ENCODE data around the gene DOCK2. TPM values are rescaled to one million over a fixed set of nuclear protein-coding genes. Genes with fewer than 3 reads are reported as not detected.

Gene DOCK2
- polyA plus RNA-seq, 3 donors = 57.5 to 178 (median 115) TPM

DNA sequence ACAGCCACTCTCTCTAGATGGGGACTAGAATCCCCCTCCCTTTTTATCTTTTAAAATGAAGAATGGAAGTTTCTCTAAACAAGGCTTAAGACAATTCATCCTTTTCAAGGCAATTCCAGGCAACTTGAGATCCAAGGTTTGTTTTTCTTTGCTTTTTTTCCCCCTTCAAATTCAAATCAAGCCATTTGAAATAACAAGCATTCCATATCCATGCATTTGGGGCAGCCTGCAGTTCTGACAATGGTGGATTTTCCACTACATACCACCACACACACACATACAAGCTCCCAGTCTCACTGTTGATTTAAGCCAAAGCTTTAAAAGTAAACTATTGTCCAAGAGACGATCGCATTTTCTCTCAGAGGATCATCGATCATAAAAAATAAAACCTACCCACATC lies 342.8 kb downstream of the DOCK2 start:
- H3K4me3 ChIP-seq (replicated peaks in 1 of 3; ENCODE audit: low read depth in 2 of 3, low read length in 3 of 3) = no peak overlapping the region
- Mint-ChIP-seq H3K27me3 (ENCODE audit: low read depth in 3 of 3) (no peaks in the 10 kb centered on the region), H3K4me3 (no peak overlapping the region), H3K27ac (peak overlapping the region in 1 of 7 donors; percentile 33), H3K36me3 (peaks cover 50 to 74% of the 10 kb centered on the region in 2 donors), H3K4me1 (peaks cover 4% of the 10 kb centered on the region), H3K9me3 (no peaks in the 10 kb centered on the region)
- 90% methylated on average over 3 of the region's 3 CpGs for WGBS (ENCODE audit: insufficient coverage)
- H3K4me2 ChIP-seq (replicated peaks; ENCODE audit: extremely low read depth, low read length, poor library complexity, severe bottlenecking) = no peak overlapping the region
- H3K9me3 ChIP-seq (replicated peaks in 1 of 2; ENCODE audit: control insufficient read depth in 1 of 2, insufficient read depth in 1 of 2, low read length in 2 of 2) = no peaks in the 10 kb centered on the region
- peaks cover 39 to 86% of the 10 kb centered on the region in 2 donors for H3K36me3 ChIP-seq (replicated peaks in 1 of 2; ENCODE audit: control insufficient read depth in 1 of 2, insufficient read depth in 2 of 2, low read length in 2 of 2)
- no peaks in the 10 kb centered on the region for H3K27me3 ChIP-seq (ENCODE audit: control insufficient read depth in 2 of 2, insufficient read depth in 2 of 2, low read length in 2 of 2)
- DNase-seq = no peak
- H2AFZ ChIP-seq (ENCODE audit: insufficient read depth, low read depth, low read length, poor library complexity, severe bottlenecking) = no peak overlapping the region
- peaks cover 84% of the 10 kb centered on the region for H4K20me1 ChIP-seq (ENCODE audit: insufficient read depth, low read length)
- H3K4me1 ChIP-seq (ENCODE audit: control insufficient read depth in 1 of 2, insufficient read depth in 2 of 2, low read length in 2 of 2) = no peaks in the 10 kb centered on the region
- intact Hi-C loops (cut with micrococcal nuclease) = no loop called here
- H3K79me2 ChIP-seq (ENCODE audit: insufficient read depth, low read length) = no peaks in the 10 kb centered on the region
- peak overlapping the region in 1 of 2 donors; percentile 3 for H3K27ac ChIP-seq (ENCODE audit: low read depth in 1 of 2, low read length in 2 of 2)
- TF ChIP-seq, protein P1, sequence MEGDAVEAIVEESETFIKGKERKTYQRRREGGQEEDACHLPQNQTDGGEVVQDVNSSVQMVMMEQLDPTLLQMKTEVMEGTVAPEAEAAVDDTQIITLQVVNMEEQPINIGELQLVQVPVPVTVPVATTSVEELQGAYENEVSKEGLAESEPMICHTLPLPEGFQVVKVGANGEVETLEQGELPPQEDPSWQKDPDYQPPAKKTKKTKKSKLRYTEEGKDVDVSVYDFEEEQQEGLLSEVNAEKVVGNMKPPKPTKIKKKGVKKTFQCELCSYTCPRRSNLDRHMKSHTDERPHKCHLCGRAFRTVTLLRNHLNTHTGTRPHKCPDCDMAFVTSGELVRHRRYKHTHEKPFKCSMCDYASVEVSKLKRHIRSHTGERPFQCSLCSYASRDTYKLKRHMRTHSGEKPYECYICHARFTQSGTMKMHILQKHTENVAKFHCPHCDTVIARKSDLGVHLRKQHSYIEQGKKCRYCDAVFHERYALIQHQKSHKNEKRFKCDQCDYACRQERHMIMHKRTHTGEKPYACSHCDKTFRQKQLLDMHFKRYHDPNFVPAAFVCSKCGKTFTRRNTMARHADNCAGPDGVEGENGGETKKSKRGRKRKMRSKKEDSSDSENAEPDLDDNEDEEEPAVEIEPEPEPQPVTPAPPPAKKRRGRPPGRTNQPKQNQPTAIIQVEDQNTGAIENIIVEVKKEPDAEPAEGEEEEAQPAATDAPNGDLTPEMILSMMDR (IDR thresholded peaks at IDR 0.05) = no peak
- H3K9ac ChIP-seq (ENCODE audit: insufficient read depth, low read length, poor library complexity, severe bottlenecking) = no peak overlapping the region

DNA sequence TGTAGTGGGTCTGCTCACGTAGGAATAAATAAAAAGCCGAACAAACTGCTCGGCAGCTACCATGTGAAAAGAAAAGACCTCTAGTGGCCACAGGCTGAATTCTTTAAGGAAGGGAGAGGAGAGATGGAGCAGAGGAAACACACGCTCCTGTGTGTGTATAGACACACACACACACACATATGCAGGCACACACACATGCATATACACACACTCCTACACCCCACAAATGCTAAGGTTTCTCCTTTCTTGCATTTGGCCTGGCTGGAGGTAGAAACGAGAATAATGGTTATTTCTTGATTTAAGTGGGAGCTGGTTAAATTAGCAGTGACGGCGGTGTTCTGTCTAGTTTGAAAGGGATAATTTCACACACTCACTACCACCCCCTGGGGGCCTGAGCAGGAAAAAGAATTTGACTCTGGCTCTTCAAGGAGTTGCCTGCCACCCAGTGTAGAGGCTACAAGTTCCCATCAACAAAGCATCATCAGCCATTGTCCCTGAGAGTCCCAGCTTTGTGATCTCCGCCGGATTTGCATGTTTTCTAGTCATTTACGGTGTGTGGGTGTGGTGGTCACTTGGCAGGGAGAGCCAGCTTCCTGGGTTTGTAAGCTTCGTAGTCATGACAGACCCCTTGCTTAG lies 343.5 kb downstream of the DOCK2 start, which contains the start of gene INSYN2B:
Gene INSYN2B, minus strand, starts transcription at position 78 of the 636 bp plus-strand sequence. CDS start 96,597 bp downstream, outside the sequence.
- Histone ChIP-seq H3K9me3 (replicated peaks in 1 of 2; ENCODE audit: control insufficient read depth in 1 of 2, insufficient read depth in 1 of 2, low read length in 2 of 2) (no peaks in the 10 kb centered on the region), H2AFZ (ENCODE audit: insufficient read depth, low read depth, low read length, poor library complexity, severe bottlenecking) (no peak within 1 kb of the TSS), H3K27me3 (ENCODE audit: control insufficient read depth in 2 of 2, insufficient read depth in 2 of 2, low read length in 2 of 2) (no peaks in the 10 kb centered on the region), H3K79me2 (ENCODE audit: insufficient read depth, low read length) (no peaks in the 10 kb centered on the region), H3K9ac (ENCODE audit: insufficient read depth, low read length, poor library complexity, severe bottlenecking) (no peak within 1 kb of the TSS), H3K36me3 (replicated peaks in 1 of 2; ENCODE audit: control insufficient read depth in 1 of 2, insufficient read depth in 2 of 2, low read length in 2 of 2) (peaks cover 42 to 86% of the 10 kb centered on the region in 2 donors), H3K4me2 (replicated peaks; ENCODE audit: extremely low read depth, low read length, poor library complexity, severe bottlenecking) (no peak within 1 kb of the TSS), H3K4me3 (replicated peaks in 1 of 3; ENCODE audit: low read depth in 2 of 3, low read length in 3 of 3) (no peak within 1 kb of the TSS), H3K4me1 (ENCODE audit: control insufficient read depth in 1 of 2, insufficient read depth in 2 of 2, low read length in 2 of 2) (no peaks in the 10 kb centered on the region), H3K27ac (ENCODE audit: low read depth in 1 of 2, low read length in 2 of 2) (peak within 1 kb of the TSS in 1 of 2 donors; percentile 3), H4K20me1 (ENCODE audit: insufficient read depth, low read length) (peaks cover 81% of the 10 kb centered on the region)
- intact Hi-C loops (cut with micrococcal nuclease) = no loop called here
- Mint-ChIP-seq H3K4me3 (no peak within 1 kb of the TSS), H3K27me3 (ENCODE audit: low read depth in 3 of 3) (no peaks in the 10 kb centered on the region), H3K4me1 (peaks cover 4% of the 10 kb centered on the region), H3K27ac (peak within 1 kb of the TSS in 3 of 7 donors; percentile 24 to 55 (median 33)), H3K36me3 (peaks cover 53 to 76% of the 10 kb centered on the region in 2 donors), H3K9me3 (no peaks in the 10 kb centered on the region)
- DNase-seq = peak; percentile 9 to 10 (median 10)
- WGBS (ENCODE audit: insufficient coverage) = 80% methylated on average over 2 of the region's 11 CpGs
- TF ChIP-seq, protein P1 (IDR thresholded peaks at IDR 0.05) = peak; percentile 72

Data from CD14-positive monocyte (primary cell).